Smooth muscle cell (in vitro differentiated cells): ENCODE data around the gene GPD2. TPM values are rescaled to one million over a fixed set of nuclear protein-coding genes. Genes with fewer than 3 reads are reported as not detected.

Experiments used
- DNase-seq: peaks from one replicate; lab custom pipeline; 2025; ENCODE audit not compliant: unreplicated experiment; lab: John Stamatoyannopoulos, UW
- H2AFZ ChIP-seq: fragments of 200-600 bp; sonication (generic); 2 replicates; pipeline ENCODE4 v1.6.0; 2016; ENCODE audit warnings: antibody characterized with exemption, low read depth, mild to moderate bottlenecking
- H3F3A ChIP-seq: fragments of 200-600 bp; sonication (generic); 2 replicates; pipeline ENCODE4 v1.6.0; 2017; ENCODE audit warnings: antibody characterized with exemption, low read depth
- H3K27ac ChIP-seq: fragments of 200-600 bp; sonication (generic); 2 replicates; pipeline ENCODE4 v1.5.1; 2016; ENCODE audit warnings: low read depth, mild to moderate bottlenecking
- H3K27me3 ChIP-seq: fragments of 200-600 bp; sonication (generic); 2 replicates; pipeline ENCODE4 v1.6.1; 2016; ENCODE audit warnings: low read depth, mild to moderate bottlenecking
- H3K36me3 ChIP-seq: fragments of 200-600 bp; sonication (generic); 2 replicates; pipeline ENCODE4 v1.5.1; 2016; ENCODE audit warnings: low read depth
- H3K4me1 ChIP-seq: fragments of 200-600 bp; sonication (generic); 2 replicates; pipeline ENCODE4 v1.5.1; 2016; ENCODE audit warnings: low read depth
- H3K4me2 ChIP-seq: fragments of 200-600 bp; sonication (generic); 2 replicates; pipeline ENCODE4 v1.6.0; 2016; ENCODE audit warnings: mild to moderate bottlenecking
- H3K4me3 ChIP-seq: fragments of 200-600 bp; sonication (generic); 2 replicates; pipeline ENCODE4 v1.5.1; 2016; ENCODE audit warnings: mild to moderate bottlenecking
- H3K79me2 ChIP-seq: fragments of 200-600 bp; sonication (generic); 2 replicates; pipeline ENCODE4 v1.6.0; 2016; ENCODE audit warnings: low read depth, mild to moderate bottlenecking
- H3K9ac ChIP-seq: fragments of 200-600 bp; sonication (generic); 2 replicates; pipeline ENCODE4 v1.6.0; 2016; ENCODE audit warnings: low read depth
- H3K9me3 ChIP-seq: fragments of 200-600 bp; sonication (generic); replicated peaks from 2 replicates; pipeline ENCODE4 v1.5.1; 2016; ENCODE audit warnings: low read depth
- H4K20me1 ChIP-seq: fragments of 200-600 bp; sonication (generic); 2 replicates; pipeline ENCODE4 v1.6.0; 2016; ENCODE audit warnings: low read depth
- WGBS: methylation state at CpG from one replicate; pipeline ENCODE4 v1.1.7; 2016; ENCODE audit warnings: low lambda C conversion rate; 5-methylcytosine and 5-hydroxymethylcytosine counted together
- polyA plus RNA-seq: library from polyadenylated mRNA; unstranded; fragments of >200 nt; fragmentation: Nextera tagmentation; extraction: Ambion mirVana; gene quantifications from 2 replicates; pipeline ENCODE4 v1.2.1, GENCODE V29; 2016
- total RNA-seq: library from RNA; depleted of rRNA; stranded (reverse); fragments of >200 nt; gene quantifications from 2 replicates; pipeline ENCODE4 v1.2.3, GENCODE V29; 2014
- TF ChIP-seq, protein P1 (sequence below): fragments of 200-600 bp; sonication (generic); IDR thresholded peaks from 2 replicates; pipeline ENCODE4 v1.5.1; 2017; ENCODE audit warnings: borderline replicate concordance, mild to moderate bottlenecking, antibody characterized with exemption; ENCODE audit not compliant: insufficient read depth, poor library complexity, severe bottlenecking

GPD2 gene
- total and polyA plus RNA-seq, 2 experiments from 2014 or later: 5.6 to 25.8 TPM

DNA sequence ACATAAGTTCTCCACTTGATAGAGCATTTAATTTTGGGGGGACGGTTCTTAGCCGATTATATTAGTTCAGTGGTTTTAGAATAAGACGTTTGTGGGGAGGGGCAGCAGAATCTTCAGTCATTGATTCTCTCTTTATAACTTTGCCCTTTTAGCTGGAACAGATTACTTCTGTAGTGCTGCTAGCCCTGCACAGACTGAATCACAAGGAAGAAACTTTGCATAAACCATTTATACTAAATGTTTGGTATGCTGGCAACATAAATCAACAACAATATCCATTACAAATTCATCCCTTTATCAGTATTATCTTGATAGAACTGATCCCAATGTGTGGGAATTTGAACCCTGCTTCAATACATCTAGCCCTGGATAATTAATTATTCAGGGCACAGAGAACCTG lies 112.2 kb downstream of the GPD2 start:
- no peak overlapping the region for H3K27ac ChIP-seq
- H3K27me3 ChIP-seq: no peaks in the 10 kb centered on the region
- no peaks in the 10 kb centered on the region for H3K36me3 ChIP-seq
- no peak overlapping the region for H3K9ac ChIP-seq
- H3K79me2 ChIP-seq: no peaks in the 10 kb centered on the region
- no peak overlapping the region for H3K4me2 ChIP-seq
- H4K20me1 ChIP-seq: no peaks in the 10 kb centered on the region
- WGBS: 92% methylated on average over 3 of the region's 3 CpGs
- no peak overlapping the region for H2AFZ ChIP-seq
- TF ChIP-seq, protein P1, sequence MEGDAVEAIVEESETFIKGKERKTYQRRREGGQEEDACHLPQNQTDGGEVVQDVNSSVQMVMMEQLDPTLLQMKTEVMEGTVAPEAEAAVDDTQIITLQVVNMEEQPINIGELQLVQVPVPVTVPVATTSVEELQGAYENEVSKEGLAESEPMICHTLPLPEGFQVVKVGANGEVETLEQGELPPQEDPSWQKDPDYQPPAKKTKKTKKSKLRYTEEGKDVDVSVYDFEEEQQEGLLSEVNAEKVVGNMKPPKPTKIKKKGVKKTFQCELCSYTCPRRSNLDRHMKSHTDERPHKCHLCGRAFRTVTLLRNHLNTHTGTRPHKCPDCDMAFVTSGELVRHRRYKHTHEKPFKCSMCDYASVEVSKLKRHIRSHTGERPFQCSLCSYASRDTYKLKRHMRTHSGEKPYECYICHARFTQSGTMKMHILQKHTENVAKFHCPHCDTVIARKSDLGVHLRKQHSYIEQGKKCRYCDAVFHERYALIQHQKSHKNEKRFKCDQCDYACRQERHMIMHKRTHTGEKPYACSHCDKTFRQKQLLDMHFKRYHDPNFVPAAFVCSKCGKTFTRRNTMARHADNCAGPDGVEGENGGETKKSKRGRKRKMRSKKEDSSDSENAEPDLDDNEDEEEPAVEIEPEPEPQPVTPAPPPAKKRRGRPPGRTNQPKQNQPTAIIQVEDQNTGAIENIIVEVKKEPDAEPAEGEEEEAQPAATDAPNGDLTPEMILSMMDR: no peak
- no peaks in the 10 kb centered on the region for H3F3A ChIP-seq
- no peaks in the 10 kb centered on the region for H3K9me3 ChIP-seq
- no peak for DNase-seq
- no peaks in the 10 kb centered on the region for H3K4me1 ChIP-seq
- no peak overlapping the region for H3K4me3 ChIP-seq

DNA sequence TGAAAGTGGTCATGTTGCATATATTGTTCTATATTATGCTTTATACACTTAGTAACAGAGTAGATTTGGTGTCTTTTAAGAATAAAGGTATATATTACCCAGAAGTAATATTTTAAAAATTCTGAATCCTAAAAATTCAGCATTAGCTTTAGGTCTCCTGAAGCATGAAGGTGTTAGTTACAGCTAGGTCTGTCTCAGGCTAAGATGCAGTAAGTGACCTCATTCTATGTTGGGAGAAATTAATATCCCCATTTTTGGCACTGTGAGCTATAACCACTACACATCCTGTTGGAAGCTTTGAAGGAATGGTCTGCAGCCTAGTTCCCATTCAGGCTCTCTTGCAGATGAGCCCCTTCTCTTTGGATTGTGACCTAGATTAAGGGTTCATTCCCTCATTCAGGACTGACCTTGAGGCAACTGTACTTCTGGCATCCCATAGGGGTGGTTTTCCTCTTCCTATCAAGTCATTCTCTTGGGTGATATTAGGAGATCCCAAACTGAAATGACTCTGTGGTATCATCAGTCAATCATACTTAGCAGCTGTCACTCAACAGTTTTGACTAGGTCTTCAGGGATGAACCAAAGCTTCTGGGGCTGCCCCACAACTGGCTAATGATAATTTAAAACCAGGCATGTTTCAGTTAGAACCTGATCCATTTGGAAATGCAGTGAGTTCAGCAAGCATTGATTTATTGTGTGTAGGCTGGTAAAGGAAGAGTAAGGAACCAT lies 117.7 kb downstream of the GPD2 start:
- Histone ChIP-seq H4K20me1 (no peaks in the 10 kb centered on the region), H3K9me3 (no peaks in the 10 kb centered on the region), H3K9ac (no peak overlapping the region), H3F3A (no peaks in the 10 kb centered on the region), H3K27ac (no peak overlapping the region), H3K4me3 (no peak overlapping the region), H3K4me2 (no peak overlapping the region), H2AFZ (no peak overlapping the region), H3K4me1 (no peaks in the 10 kb centered on the region), H3K79me2 (no peaks in the 10 kb centered on the region), H3K36me3 (peaks cover 4% of the 10 kb centered on the region), H3K27me3 (no peaks in the 10 kb centered on the region)
- TF ChIP-seq, protein P1: no peak
- DNase-seq: no peak

- no peaks in the 10 kb centered on the region for H3K79me2 ChIP-seq
- H3K4me2 ChIP-seq: no peak overlapping the region
- H4K20me1 ChIP-seq: no peaks in the 10 kb centered on the region
- DNase-seq: no peak
- H3K4me3 ChIP-seq: no peak overlapping the region
- H3K9me3 ChIP-seq: no peaks in the 10 kb centered on the region
- TF ChIP-seq, protein P1: no peak
- no peaks in the 10 kb centered on the region for H3K27me3 ChIP-seq
- H3K27ac ChIP-seq: no peak overlapping the region
- no peaks in the 10 kb centered on the region for H3F3A ChIP-seq
- H2AFZ ChIP-seq: no peak overlapping the region
- H3K9ac ChIP-seq: no peak overlapping the region
- H3K4me1 ChIP-seq: peaks cover 11% of the 10 kb centered on the region
- WGBS: 97% methylated on average over 3 of the region's 3 CpGs
- H3K36me3 ChIP-seq: peaks cover 4% of the 10 kb centered on the region
Observed at GRCh38 chr2:156561326-156561725, 125.1 kb downstream of the GPD2 start.

DNA sequence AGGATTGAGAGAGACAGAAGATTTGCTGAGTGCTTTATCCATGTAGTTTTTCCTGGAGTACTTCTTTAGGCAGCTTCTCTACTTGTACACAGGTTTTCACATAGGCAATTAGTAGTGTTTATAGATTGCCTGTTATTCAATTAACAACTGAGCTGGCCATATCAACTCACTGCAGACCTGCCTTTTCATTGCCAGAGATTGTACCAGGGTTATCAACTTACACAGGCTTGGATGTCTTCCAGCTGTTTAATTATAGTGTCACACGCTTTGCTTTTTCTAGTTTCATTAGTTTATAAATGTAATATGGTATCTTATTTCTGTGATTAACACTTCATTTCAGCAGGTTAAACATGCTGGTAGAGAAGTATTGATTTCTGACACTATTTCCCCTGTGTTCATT lies 125.9 kb downstream of the GPD2 start:
- Histone ChIP-seq H3K4me1 (peaks cover 11% of the 10 kb centered on the region), H3K4me3 (no peak overlapping the region), H4K20me1 (no peaks in the 10 kb centered on the region), H3K36me3 (peaks cover 4% of the 10 kb centered on the region), H3K27me3 (no peaks in the 10 kb centered on the region), H3K79me2 (no peaks in the 10 kb centered on the region), H3K9me3 (no peaks in the 10 kb centered on the region), H3F3A (no peaks in the 10 kb centered on the region), H3K9ac (no peak overlapping the region), H2AFZ (no peak overlapping the region), H3K4me2 (no peak overlapping the region), H3K27ac (no peak overlapping the region)
- TF ChIP-seq, protein P1: no peak
- 93% methylated on average over 1 of the region's 1 CpG for WGBS
- DNase-seq: no peak
